GM18505 (cell line): ENCODE measurements around the gene LCE7A.

Source experiments
- ATAC-seq: cut with Tn5 transposase; IDR thresholded peaks from one replicate; pipeline ENCODE4 v1.9.1; 2021; ENCODE audit not compliant: unreplicated experiment
- POLR2A ChIP-seq: IDR thresholded peaks from 4 replicates; pipeline ENCODE4 v1.6.1; 2011; ENCODE audit warnings: borderline replicate concordance; ENCODE audit not compliant: insufficient read depth, insufficient read length; ENCODE audit errors: extremely low read depth

Gene LCE7A

GRCh38 chr1:152886758-152887409 lies 27.1 kb downstream of the LCE7A start:
- no peak for TF ChIP-seq POLR2A
- ATAC-seq, result no peak

- TF ChIP-seq POLR2A, result no peak
- ATAC-seq, result no peak
These were observed 28.3 kb downstream of the LCE7A start for GRCh38 chr1:152888126-152888525.

GRCh38 chr1:152899027-152899426 lies 39.2 kb downstream of the LCE7A start:
- no peak for TF ChIP-seq POLR2A
- no peak for ATAC-seq

- ATAC-seq, result no peak
- TF ChIP-seq POLR2A, result no peak
These were observed 40.1 kb downstream of the LCE7A start for GRCh38 chr1:152899883-152900282.

GRCh38 chr1:152901631-152902030 lies 41.8 kb downstream of the LCE7A start:
- no peak for ATAC-seq
- TF ChIP-seq POLR2A, result no peak

GRCh38 chr1:152902636-152903035 lies 42.8 kb downstream of the LCE7A start:
- ATAC-seq, result no peak
- no peak for TF ChIP-seq POLR2A

- no peak for TF ChIP-seq POLR2A
- ATAC-seq, result no peak
These were observed 45.1 kb downstream of the LCE7A start for GRCh38 chr1:152904688-152905440.

- no peak for ATAC-seq
- no peak for TF ChIP-seq POLR2A
These were observed 46.3 kb downstream of the LCE7A start for GRCh38 chr1:152906023-152906565.

GRCh38 chr1:152907686-152908601 lies 48.1 kb downstream of the LCE7A start, which contains the start of gene IVL:
Gene IVL (plus strand): TSS chr1:152908546. CDS start chr1:152909798, 1,252 bp downstream.
- no peak for ATAC-seq
- TF ChIP-seq POLR2A, result no peak

- TF ChIP-seq POLR2A, result no peak
- ATAC-seq, result no peak
These were observed 49.4 kb downstream of the LCE7A start for GRCh38 chr1:152909206-152909605.
